Memory B cell (primary cell): Measurements from ENCODE around the gene FLG.
A peak's percentile ranks its signal among the peaks of the same experiment; 100 is the strongest.

Source experiments
- ATAC-seq: fragments of 150-1000 bp; cut with Tn5 transposase; 2 replicates; pipeline ENCODE4 v1.10.0; 2021; ENCODE audit warnings: low read depth, mild to moderate bottlenecking, moderate library complexity
- DNase-seq, 2 donors: peaks; one replicate each; pipeline ENCODE4 v3.0.0; 2022; ENCODE audit warnings: low spot score in 2 of 2
- H3K27ac Mint-ChIP-seq: one replicate; pipeline ENCODE4 v1.8.0; 2022; ENCODE audit warnings: mild to moderate bottlenecking, moderate library complexity, mixed read lengths
- H3K27me3 Mint-ChIP-seq: one replicate; pipeline ENCODE4 v1.8.0; 2022; ENCODE audit warnings: mixed read lengths
- H3K36me3 Mint-ChIP-seq: one replicate; pipeline ENCODE4 v1.8.0; 2022; ENCODE audit warnings: mild to moderate bottlenecking, mixed read lengths
- H3K4me1 Mint-ChIP-seq: one replicate; pipeline ENCODE4 v1.8.0; 2022; ENCODE audit warnings: mixed read lengths
- H3K4me3 Mint-ChIP-seq: one replicate; pipeline ENCODE4 v1.8.0; 2022; ENCODE audit warnings: mild to moderate bottlenecking, moderate library complexity, mixed read lengths
- H3K9me3 Mint-ChIP-seq: one replicate; pipeline ENCODE4 v1.8.0; 2022; ENCODE audit warnings: mixed read lengths

The FLG gene

GRCh38 chr1:152325111-152325510 lies at the start of gene FLG:
TSS of gene FLG (minus strand) at chr1:152325239. CDS start at chr1:152315456, 9,783 bp downstream.
- ATAC-seq, result no peak
- Mint-ChIP-seq H3K9me3 (no peaks in the 10 kb centered on the region), H3K27me3 (peaks cover 5% of the 10 kb centered on the region), H3K36me3 (no peaks in the 10 kb centered on the region), H3K4me3 (no peak within 1 kb of the TSS), H3K27ac (no peak within 1 kb of the TSS), H3K4me1 (no peaks in the 10 kb centered on the region)
- no peak for DNase-seq

GRCh38 chr1:152374451-152374850 lies 49.4 kb upstream of the FLG start:
- H3K9me3 Mint-ChIP-seq, result no peaks in the 10 kb centered on the region
- no peak for ATAC-seq

GRCh38 chr1:152372672-152373071 lies 47.6 kb upstream of the FLG start:
- peaks cover 6% of the 10 kb centered on the region for H3K27me3 Mint-ChIP-seq
- DNase-seq (no peak), ATAC-seq (no peak)
- no peaks in the 10 kb centered on the region for H3K4me1 Mint-ChIP-seq
- H3K9me3 Mint-ChIP-seq, result peaks cover 4% of the 10 kb centered on the region
- no peak overlapping the region for H3K27ac Mint-ChIP-seq
- H3K4me3 Mint-ChIP-seq, result no peak overlapping the region
- no peaks in the 10 kb centered on the region for H3K36me3 Mint-ChIP-seq

More at GRCh38 chr1:152374451-152374850, 49.4 kb upstream of the FLG start:
- H3K27ac Mint-ChIP-seq, result no peak overlapping the region
- peaks cover 6% of the 10 kb centered on the region for H3K27me3 Mint-ChIP-seq
- no peaks in the 10 kb centered on the region for H3K4me1 Mint-ChIP-seq
- H3K4me3 Mint-ChIP-seq, result no peak overlapping the region
- H3K36me3 Mint-ChIP-seq, result no peaks in the 10 kb centered on the region
- DNase-seq, result no peak

DNA sequence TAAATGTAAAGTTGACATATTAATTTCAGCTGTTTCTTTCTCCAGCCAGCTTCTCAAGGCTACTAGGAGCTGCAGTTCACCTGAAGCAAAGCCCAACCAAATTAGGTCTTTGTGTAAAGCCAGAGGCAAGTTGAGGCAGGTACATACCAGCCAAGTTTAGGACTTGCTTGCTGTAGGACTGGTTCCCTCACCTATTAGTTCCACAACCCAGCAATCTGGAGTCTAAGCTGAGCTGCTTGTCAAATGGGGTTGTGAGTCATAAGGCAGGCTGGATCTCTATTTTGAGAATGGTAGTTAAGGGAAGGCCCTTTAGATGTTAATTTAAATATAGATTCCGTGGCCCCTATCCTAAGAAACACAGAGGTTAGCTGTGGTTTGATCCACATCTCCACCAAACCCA lies 42.4 kb upstream of the FLG start:
- Mint-ChIP-seq H3K9me3 (peaks cover 4% of the 10 kb centered on the region), H3K4me3 (no peak overlapping the region), H3K27me3 (peaks cover 6% of the 10 kb centered on the region), H3K4me1 (no peaks in the 10 kb centered on the region), H3K27ac (no peak overlapping the region), H3K36me3 (no peaks in the 10 kb centered on the region)
- ATAC-seq (no peak), DNase-seq (no peak)

DNA sequence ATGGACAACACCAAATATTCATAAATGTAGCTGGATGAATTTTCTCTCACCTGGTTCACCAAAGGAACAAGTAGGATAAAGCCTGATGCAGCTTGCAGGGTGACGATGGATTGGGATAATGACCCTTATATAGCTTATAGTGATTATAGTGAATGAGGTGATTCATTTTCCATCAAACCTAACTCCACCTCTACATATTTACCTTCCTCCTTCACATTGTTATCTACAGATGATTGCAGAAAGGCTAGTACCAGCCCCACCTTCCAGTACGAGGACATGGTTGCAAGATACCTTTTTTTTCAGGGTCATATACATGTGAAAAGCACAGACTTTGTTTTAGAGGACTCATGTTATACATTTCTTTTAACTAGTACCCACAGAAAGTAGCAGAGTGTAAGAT lies 34.9 kb upstream of the FLG start, which contains the start of gene FLG2:
Gene FLG2, minus strand, starts transcription at position 101 of the 400 bp plus-strand sequence. CDS start 1,122 bp downstream, outside the sequence.
- no peak for ATAC-seq
- H3K4me3 Mint-ChIP-seq, result no peak within 1 kb of the TSS
- DNase-seq, result no peak

DNA sequence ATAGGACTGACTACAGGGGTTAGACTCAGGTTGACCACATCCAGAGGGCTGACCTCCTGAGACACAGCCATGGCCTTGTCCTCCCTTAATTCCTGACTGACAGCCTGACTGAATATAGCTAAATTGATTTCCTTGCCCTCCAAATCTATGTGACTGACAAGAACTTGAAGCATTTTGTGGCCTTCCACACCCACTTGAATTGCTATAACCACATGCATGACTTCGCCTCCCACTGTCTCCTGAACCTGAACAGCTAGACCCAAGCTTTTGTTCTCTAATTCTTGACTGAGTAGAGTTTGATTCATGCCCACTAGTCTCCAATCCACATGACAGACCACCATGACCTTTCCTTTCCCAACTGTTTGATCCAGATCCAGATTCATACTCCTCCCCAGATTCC lies 31.7 kb upstream of the FLG start:
- Mint-ChIP-seq H3K27ac (no peak overlapping the region), H3K27me3 (peaks cover 31% of the 10 kb centered on the region), H3K4me1 (no peaks in the 10 kb centered on the region), H3K9me3 (peaks cover 2% of the 10 kb centered on the region), H3K4me3 (no peak overlapping the region), H3K36me3 (peaks cover 1% of the 10 kb centered on the region)
- ATAC-seq (no peak), DNase-seq (no peak)

More for the DNA sequence above, 34.9 kb upstream of the FLG start, which contains the start of gene FLG2:
- no peaks in the 10 kb centered on the region for H3K4me1 Mint-ChIP-seq
- H3K9me3 Mint-ChIP-seq, result peaks cover 2% of the 10 kb centered on the region
- H3K27me3 Mint-ChIP-seq, result peaks cover 11% of the 10 kb centered on the region
- peaks cover 1% of the 10 kb centered on the region for H3K36me3 Mint-ChIP-seq
- no peak within 1 kb of the TSS for H3K27ac Mint-ChIP-seq

DNA sequence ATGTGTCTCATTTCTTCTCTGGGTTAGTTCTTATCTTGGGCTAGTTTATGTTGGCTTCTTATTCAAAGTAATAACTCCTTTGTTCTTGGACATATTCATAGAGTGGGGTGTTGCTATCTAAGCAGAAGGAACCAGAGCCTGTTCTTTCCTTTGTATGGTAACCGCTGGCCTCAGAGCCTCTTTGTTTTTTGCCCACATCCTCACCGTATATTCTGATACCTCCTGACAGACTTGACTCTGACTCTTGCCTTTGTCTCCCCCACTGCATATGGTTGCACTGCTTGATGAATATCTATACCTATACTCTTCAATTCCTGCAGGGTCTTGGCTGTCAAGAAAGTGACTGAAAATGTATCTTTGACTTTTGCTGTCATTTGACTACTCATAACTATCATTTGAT lies 24.6 kb upstream of the FLG start:
- DNase-seq, result no peak
- no peak for ATAC-seq
- H3K9me3 Mint-ChIP-seq, result no peaks in the 10 kb centered on the region
- no peaks in the 10 kb centered on the region for H3K4me1 Mint-ChIP-seq
- H3K4me3 Mint-ChIP-seq, result no peak overlapping the region
- no peak overlapping the region for H3K27ac Mint-ChIP-seq
- H3K27me3 Mint-ChIP-seq, result peaks cover 23% of the 10 kb centered on the region
- H3K36me3 Mint-ChIP-seq, result no peaks in the 10 kb centered on the region

DNA sequence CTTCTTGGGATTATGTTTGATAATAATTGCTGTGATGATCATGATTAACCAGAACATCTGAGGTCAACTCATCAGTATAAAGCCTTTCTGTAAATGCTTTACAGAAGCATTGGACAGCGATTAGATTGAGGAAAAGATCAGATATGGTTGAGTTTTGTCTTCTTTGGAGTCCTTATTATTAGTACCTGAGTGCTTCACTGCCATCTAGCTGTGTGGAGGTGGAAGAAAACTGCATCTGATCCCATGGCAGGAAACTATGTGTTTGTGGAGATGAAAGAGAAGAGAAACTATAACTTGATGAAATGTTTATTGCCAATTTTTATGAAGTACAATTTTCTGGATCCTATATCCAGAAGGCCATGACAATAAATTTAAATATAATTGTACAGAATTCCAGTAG lies 23.4 kb upstream of the FLG start:
- H3K4me3 Mint-ChIP-seq, result no peak overlapping the region

GRCh38 chr1:152347116-152347728 lies 22.2 kb upstream of the FLG start:
- peaks cover 10% of the 10 kb centered on the region for H3K27me3 Mint-ChIP-seq
- H3K27ac Mint-ChIP-seq, result no peak overlapping the region

More for the DNA sequence above, 23.4 kb upstream of the FLG start:
- H3K4me1 Mint-ChIP-seq, result peaks cover 3% of the 10 kb centered on the region
- H3K36me3 Mint-ChIP-seq, result no peaks in the 10 kb centered on the region
- peaks cover 18% of the 10 kb centered on the region for H3K27me3 Mint-ChIP-seq
- no peak overlapping the region for H3K27ac Mint-ChIP-seq
- ATAC-seq (no peak), DNase-seq (no peak)
- no peaks in the 10 kb centered on the region for H3K9me3 Mint-ChIP-seq

GRCh38 chr1:152344438-152344837 lies 19.4 kb upstream of the FLG start:
- Mint-ChIP-seq H3K4me3 (no peak overlapping the region), H3K9me3 (no peaks in the 10 kb centered on the region), H3K27ac (no peak overlapping the region), H3K36me3 (no peaks in the 10 kb centered on the region), H3K4me1 (peaks cover 3% of the 10 kb centered on the region), H3K27me3 (peaks cover 6% of the 10 kb centered on the region)
- DNase-seq (no peak), ATAC-seq (no peak)

More at GRCh38 chr1:152347116-152347728, 22.2 kb upstream of the FLG start:
- no peaks in the 10 kb centered on the region for H3K9me3 Mint-ChIP-seq
- peak; percentile 58 for ATAC-seq
- DNase-seq, result peak; percentile 44 to 50
- no peaks in the 10 kb centered on the region for H3K36me3 Mint-ChIP-seq
- peaks cover 3% of the 10 kb centered on the region for H3K4me1 Mint-ChIP-seq
- no peak overlapping the region for H3K4me3 Mint-ChIP-seq

DNA sequence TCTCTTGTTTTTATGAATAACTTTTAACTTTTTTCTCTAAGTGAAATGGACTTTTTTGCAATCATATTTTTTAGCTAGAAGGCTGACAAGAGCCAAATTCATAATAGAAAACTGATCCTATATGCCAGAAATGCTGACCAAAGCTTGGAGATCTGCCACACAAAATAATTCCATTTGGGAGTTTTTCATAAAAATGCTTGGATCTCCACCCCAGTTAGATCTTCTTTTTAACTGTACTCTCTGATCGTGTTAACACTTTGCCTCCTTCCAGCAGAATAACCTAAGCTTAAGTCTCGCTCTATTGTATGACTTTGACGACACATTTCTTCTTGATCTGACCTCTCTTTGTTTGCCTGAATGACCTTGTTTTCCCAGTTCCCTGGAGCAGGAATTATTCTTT lies 18.0 kb upstream of the FLG start:
- DNase-seq (no peak), ATAC-seq (no peak)
- H3K27ac Mint-ChIP-seq, result no peak overlapping the region
- no peaks in the 10 kb centered on the region for H3K36me3 Mint-ChIP-seq
- no peak overlapping the region for H3K4me3 Mint-ChIP-seq
- no peaks in the 10 kb centered on the region for H3K9me3 Mint-ChIP-seq
- peaks cover 6% of the 10 kb centered on the region for H3K27me3 Mint-ChIP-seq
- peaks cover 3% of the 10 kb centered on the region for H3K4me1 Mint-ChIP-seq

- no peaks in the 10 kb centered on the region for H3K4me1 Mint-ChIP-seq
- DNase-seq (no peak), ATAC-seq (no peak)
- no peaks in the 10 kb centered on the region for H3K9me3 Mint-ChIP-seq
- H3K27me3 Mint-ChIP-seq, result peaks cover 1% of the 10 kb centered on the region
- no peak overlapping the region for H3K4me3 Mint-ChIP-seq
- no peaks in the 10 kb centered on the region for H3K36me3 Mint-ChIP-seq
- H3K27ac Mint-ChIP-seq, result no peak overlapping the region
These were observed 10.4 kb upstream of the FLG start for GRCh38 chr1:152335399-152335798.

DNA sequence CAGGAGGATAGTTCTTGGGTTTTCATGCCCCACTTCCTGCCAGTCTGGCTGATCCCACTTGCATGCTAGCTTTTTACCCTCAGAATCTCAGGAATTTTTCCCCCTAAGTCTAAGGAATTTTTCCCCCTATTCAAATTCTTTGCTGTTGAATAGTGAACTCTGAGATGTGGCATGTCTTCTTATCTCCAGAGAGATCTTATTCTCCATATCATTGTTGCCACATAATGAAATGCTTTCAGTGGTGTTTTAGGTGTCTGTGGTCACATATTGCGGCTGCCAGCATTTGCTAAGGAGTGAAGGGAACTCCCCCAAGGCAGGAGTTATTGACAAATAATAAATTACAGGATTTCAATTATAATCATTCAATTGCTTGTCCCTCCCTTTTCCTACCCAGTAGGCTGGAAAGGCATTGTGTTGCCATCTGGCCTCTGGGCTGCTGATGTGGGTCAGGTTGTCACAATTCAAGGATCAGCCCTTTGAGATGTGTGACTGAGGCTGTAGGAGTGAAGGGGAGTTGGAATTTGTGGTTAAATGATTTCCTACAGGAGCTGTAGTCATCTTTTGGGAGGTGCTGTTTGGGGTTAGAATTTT lies 3.9 kb upstream of the FLG start:
- Mint-ChIP-seq H3K27ac (no peak overlapping the region), H3K36me3 (no peaks in the 10 kb centered on the region), H3K4me3 (no peak overlapping the region), H3K4me1 (no peaks in the 10 kb centered on the region), H3K27me3 (peaks cover 3% of the 10 kb centered on the region), H3K9me3 (no peaks in the 10 kb centered on the region)
- no peak for DNase-seq
- no peak for ATAC-seq

GRCh38 chr1:152313970-152314369 lies 11.1 kb downstream of the FLG start:
- H3K36me3 Mint-ChIP-seq, result no peaks in the 10 kb centered on the region
- H3K27ac Mint-ChIP-seq, result no peak overlapping the region
- DNase-seq, result no peak
- no peak overlapping the region for H3K4me3 Mint-ChIP-seq
- H3K4me1 Mint-ChIP-seq, result no peaks in the 10 kb centered on the region
- no peaks in the 10 kb centered on the region for H3K9me3 Mint-ChIP-seq
- H3K27me3 Mint-ChIP-seq, result peaks cover 7% of the 10 kb centered on the region
- ATAC-seq, result no peak

DNA sequence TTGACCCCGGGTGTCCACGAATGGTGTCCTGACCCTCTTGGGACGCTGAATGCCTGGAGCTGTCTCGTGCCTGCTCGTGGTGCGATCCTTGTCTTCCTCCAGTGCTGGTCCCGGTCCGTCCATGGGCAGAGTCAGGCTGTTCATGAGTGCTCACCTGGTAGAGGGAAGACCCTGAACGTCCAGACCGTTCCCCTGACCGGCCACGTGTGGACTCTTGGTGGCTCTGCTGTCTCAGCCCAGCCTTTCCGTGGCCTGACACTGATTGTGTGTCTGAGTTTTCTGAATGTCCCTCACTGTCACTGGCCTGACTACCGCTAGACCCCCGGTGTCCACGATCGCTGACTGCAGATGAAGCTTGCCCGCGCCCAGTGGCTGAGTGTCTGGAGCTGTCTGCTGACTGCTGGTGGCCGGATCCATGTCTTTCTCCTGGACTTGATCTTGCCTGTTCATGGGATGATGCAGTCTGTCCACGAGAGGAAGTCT lies 11.7 kb downstream of the FLG start:
- Mint-ChIP-seq H3K4me1 (no peaks in the 10 kb centered on the region), H3K4me3 (no peak overlapping the region), H3K9me3 (no peaks in the 10 kb centered on the region)

More for the DNA sequence above, 11.7 kb downstream of the FLG start:
- DNase-seq (no peak), ATAC-seq (no peak)
- Mint-ChIP-seq H3K27me3 (peaks cover 7% of the 10 kb centered on the region), H3K36me3 (no peaks in the 10 kb centered on the region), H3K27ac (no peak overlapping the region)
